CD4-positive, alpha-beta T cell (primary cell): ENCODE measurements around the gene NINJ1. TPM values are rescaled to one million over a fixed set of nuclear protein-coding genes. Genes with fewer than 3 reads are reported as not detected.
A peak's percentile ranks its signal among the peaks of the same experiment; 100 is the strongest.

Experiments
- ATAC-seq: fragments of 200-7000 bp; cut with Tn5 transposase; one replicate; pipeline ENCODE4 v1.10.0; 2022; ENCODE audit warnings: mild to moderate bottlenecking; ENCODE audit not compliant: poor library complexity
- CTCF ChIA-PET: fragments of 350-600 bp; sonication (Branson Sonifier 250); formaldehyde crosslinking; loops from one replicate; lab custom pipeline; 2021; ENCODE audit warnings: antibody characterized with exemption, inconsistent platforms; lab: Charles Lee
- POLR2A ChIA-PET: fragments of 350-600 bp; sonication (Branson Sonifier 250); formaldehyde crosslinking; loops from one replicate; lab custom pipeline; 2021; ENCODE audit warnings: antibody characterized with exemption, inconsistent platforms; lab: Charles Lee
- DNase-seq, 14 experiments: peaks; one replicate each; pipeline ENCODE4 v3.0.0-alpha.2; 2013 to 2020; ENCODE audit warnings: mixed read lengths in 2 of 14
- H3K27ac ChIP-seq, 2 donors: one replicate each; pipeline versions ENCODE4 v1.5.1 to v1.7.0; 2013; ENCODE audit warnings: low read length in 2 of 2, low read depth in 1 of 2, mild to moderate bottlenecking in 1 of 2
- H3K27me3 ChIP-seq, 2 experiments: 1 replicate in 1 of 2; 2 replicates in 1 of 2; pipeline versions ENCODE4 v1.6.1 to v1.7.0; 2013; ENCODE audit warnings: low read length in 2 of 2, control low read depth in 1 of 2, mild to moderate bottlenecking in 1 of 2, moderate library complexity in 1 of 2; ENCODE audit not compliant: insufficient read depth in 2 of 2, control insufficient read depth in 1 of 2
- H3K36me3 ChIP-seq: one replicate; pipeline ENCODE4 v1.6.1; 2013; ENCODE audit warnings: low read length, control low read depth; ENCODE audit not compliant: insufficient read depth
- H3K4me1 ChIP-seq: one replicate; pipeline ENCODE4 v1.6.1; 2013; ENCODE audit warnings: low read length, control low read depth; ENCODE audit not compliant: insufficient read depth
- H3K4me3 ChIP-seq: one replicate; pipeline ENCODE4 v1.5.1; 2013; ENCODE audit warnings: mild to moderate bottlenecking, low read length, moderate library complexity
- H3K9me3 ChIP-seq, 2 experiments: 1 replicate in 1 of 2; 2 replicates in 1 of 2; pipeline versions ENCODE4 v1.6.1 to v1.7.0; 2013; ENCODE audit warnings: low read length in 2 of 2, mild to moderate bottlenecking in 2 of 2, control low read depth in 1 of 2, moderate library complexity in 1 of 2; ENCODE audit not compliant: control insufficient read depth in 1 of 2, insufficient read depth in 1 of 2
- H3K27ac Mint-ChIP-seq: one replicate; pipeline ENCODE4 v1.8.0; 2020; ENCODE audit warnings: mixed read lengths
- H3K27me3 Mint-ChIP-seq: one replicate; pipeline ENCODE4 v1.8.0; 2021; ENCODE audit warnings: mixed read lengths
- H3K36me3 Mint-ChIP-seq: one replicate; pipeline ENCODE4 v1.8.0; 2021; ENCODE audit warnings: low read depth, mixed read lengths
- H3K4me1 Mint-ChIP-seq: one replicate; pipeline ENCODE4 v1.8.0; 2021; ENCODE audit warnings: low read depth, mixed read lengths
- H3K4me3 Mint-ChIP-seq: one replicate; pipeline ENCODE4 v1.8.0; 2020; ENCODE audit warnings: mild to moderate bottlenecking, mixed read lengths
- H3K9me3 Mint-ChIP-seq: one replicate; pipeline ENCODE4 v1.8.0; 2020; ENCODE audit warnings: mixed read lengths
- CTCF ChIP-seq: fragments of 200-600 bp; IDR thresholded peaks from one replicate; pipeline ENCODE4 v1.8.0; 2022; ENCODE audit warnings: antibody characterized with exemption, mild to moderate bottlenecking
- intact Hi-C, 2 experiments: fragments of 100-400 bp; cut with DNase I in 1 of 2; cut with micrococcal nuclease in 1 of 2; formaldehyde crosslinking; loops; one replicate each; pipeline versions ENCODE4 v1.15.1 to v1.9.0; 2023 to 2025; cut with DNase I, micrococcal nuclease
- total RNA-seq, 174 experiments: library from RNA in 2 of 174; stranded (reverse) in 2 of 174; gene quantifications; one replicate each; pipeline ENCODE4 v1.2.3 and lab custom pipeline; 2021 to 2026

Gene NINJ1
- total RNA-seq, 2 experiments from 2014 or later: 87.8 to 87.9 TPM

GRCh38 chr9:93093877-93094657 lies 40.0 kb downstream of the NINJ1 start:
- POLR2A ChIA-PET: interaction anchor here (0.8 to 4.6 kb wide), 14 partner anchors 9 to 472 kb away, joined by 3 to 35 read pairs (median 11); partner anchors contain the start of gene NINJ1
- Mint-ChIP-seq H3K27me3 (no peaks in the 10 kb centered on the region), H3K4me1 (peaks cover 76% of the 10 kb centered on the region), H3K9me3 (no peaks in the 10 kb centered on the region), H3K36me3 (peaks cover 29% of the 10 kb centered on the region), H3K27ac (peak overlapping the region; percentile 99), H3K4me3 (peak overlapping the region; percentile 95)
- peaks cover 0 to 12% of the 10 kb centered on the region in 2 experiments for H3K9me3 ChIP-seq
- H3K36me3 ChIP-seq: no peaks in the 10 kb centered on the region
- CTCF ChIA-PET: no interaction called here
- H3K4me1 ChIP-seq: peaks cover 63% of the 10 kb centered on the region
- no peaks in the 10 kb centered on the region for H3K27me3 ChIP-seq
- peak in 1 of 14 experiments; percentile 50 for DNase-seq
- intact Hi-C loops: loop anchor here in 1 of 2 experiments (2.0 to 5.0 kb wide), 2 partner anchors 29 to 87 kb away; no protein-coding TSS in a partner anchor
- no peak for ATAC-seq
- no peak overlapping the region for H3K4me3 ChIP-seq
- H3K27ac ChIP-seq: peak overlapping the region; percentile 94 to 95
- TF ChIP-seq CTCF: no peak

- H3K9me3 Mint-ChIP-seq: no peaks in the 10 kb centered on the region
- H3K4me1 Mint-ChIP-seq: peaks cover 72% of the 10 kb centered on the region
- ATAC-seq (no peak), DNase-seq (peak in 2 of 14 experiments; percentile 22 to 28)
- H3K27me3 Mint-ChIP-seq: no peaks in the 10 kb centered on the region
- TF ChIP-seq CTCF: no peak
- peaks cover 0 to 12% of the 10 kb centered on the region in 2 experiments for H3K9me3 ChIP-seq
- no peak overlapping the region for H3K4me3 ChIP-seq
- intact Hi-C loops: loop anchor here in 1 of 2 experiments (5.0 kb wide), 1 partner anchor 86 kb away; no protein-coding TSS in a partner anchor
- H3K4me3 Mint-ChIP-seq: peak overlapping the region; percentile 59
- ChIA-PET POLR2A (interaction anchor here (1.4 to 3.0 kb wide), 2 partner anchors 12 to 29 kb away, joined by 3 to 15 read pairs; no protein-coding TSS in a partner anchor), CTCF (no interaction called here)
- H3K27ac ChIP-seq: peak overlapping the region; percentile 25 to 29
- no peaks in the 10 kb centered on the region for H3K27me3 ChIP-seq
- H3K36me3 Mint-ChIP-seq: peaks cover 36% of the 10 kb centered on the region
- peaks cover 8% of the 10 kb centered on the region for H3K36me3 ChIP-seq
- H3K27ac Mint-ChIP-seq: peak overlapping the region; percentile 99
- peaks cover 55% of the 10 kb centered on the region for H3K4me1 ChIP-seq
These were observed 40.7 kb downstream of the NINJ1 start for GRCh38 chr9:93093127-93093876.

DNA sequence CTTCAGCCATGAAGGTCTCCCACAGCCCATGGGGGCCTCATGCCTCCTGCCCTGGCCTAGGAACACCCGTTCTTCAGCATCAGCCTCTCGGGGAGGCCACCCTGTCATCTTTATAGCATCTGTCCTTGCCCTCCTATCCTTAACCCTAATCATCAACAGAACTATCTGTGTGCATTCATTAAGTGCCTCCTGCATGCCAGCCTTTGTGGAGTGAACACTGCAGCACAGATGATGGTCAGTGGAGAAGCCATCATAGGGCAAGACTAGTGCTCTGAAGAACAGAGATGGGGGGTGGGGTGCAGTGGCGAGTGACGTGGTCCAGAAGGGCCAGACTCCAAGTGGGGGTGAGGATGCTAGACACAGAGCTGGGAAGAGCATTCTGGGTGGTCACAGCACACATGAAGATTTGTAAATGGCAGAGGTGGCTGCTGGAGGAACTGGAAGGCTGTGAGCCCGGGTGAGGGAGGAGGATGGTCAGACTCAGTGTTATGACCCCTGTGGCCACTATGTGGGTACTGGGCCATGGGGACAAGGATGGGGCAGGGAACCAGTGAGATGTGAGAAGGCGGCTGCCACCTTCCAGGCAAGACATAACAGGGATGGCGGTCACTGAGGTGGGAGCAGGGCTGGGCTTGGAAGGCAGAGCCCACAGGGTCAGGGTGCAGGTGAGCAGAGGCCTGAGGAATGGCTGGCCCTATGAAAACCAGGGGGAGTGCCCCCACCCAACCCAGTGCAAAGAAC lies 41.6 kb downstream of the NINJ1 start:
- peak in 2 of 14 experiments; percentile 22 to 32 for DNase-seq
- H3K4me3 Mint-ChIP-seq: peak overlapping the region; percentile 59
- Histone ChIP-seq H3K36me3 (peaks cover 15% of the 10 kb centered on the region), H3K9me3 (peaks cover 0 to 12% of the 10 kb centered on the region in 2 experiments), H3K27me3 (no peaks in the 10 kb centered on the region), H3K4me1 (peaks cover 46% of the 10 kb centered on the region), H3K4me3 (no peak overlapping the region), H3K27ac (peak overlapping the region in 1 of 2 donors; percentile 25)
- peaks cover 64% of the 10 kb centered on the region for H3K4me1 Mint-ChIP-seq
- H3K27ac Mint-ChIP-seq: peak overlapping the region; percentile 99
- POLR2A ChIA-PET: interaction anchor here (1.4 to 3.0 kb wide), 2 partner anchors 11 to 28 kb away, joined by 3 to 15 read pairs; no protein-coding TSS in a partner anchor
- peaks cover 39% of the 10 kb centered on the region for H3K36me3 Mint-ChIP-seq
- CTCF ChIA-PET: no interaction called here
- intact Hi-C loops: loop anchor here in 1 of 2 experiments (5.0 kb wide), 1 partner anchor 85 kb away; no protein-coding TSS in a partner anchor
- no peaks in the 10 kb centered on the region for H3K27me3 Mint-ChIP-seq
- no peak for TF ChIP-seq CTCF
- ATAC-seq: no peak
- H3K9me3 Mint-ChIP-seq: no peaks in the 10 kb centered on the region
